Kidney epithelial cell (primary cell): Measurements from ENCODE around the gene MAP3K20. TPM values are rescaled to one million over a fixed set of nuclear protein-coding genes. Genes with fewer than 3 reads are reported as not detected.
"Not testable (repeated sequence)": the region's sequence is repeated elsewhere in the genome, so short reads cannot be mapped to it uniquely, and the experiment has no call there.

ENCODE experiments used
- DNase-seq: peaks from one replicate; pipeline ENCODE4 v3.0.0-alpha.2; 2010; ENCODE audit warnings: low read depth
- H3K27me3 ChIP-seq: 2 replicates; pipeline ENCODE4 v1.6.0; 2011; ENCODE audit warnings: low read length; ENCODE audit not compliant: control insufficient read depth, insufficient read depth
- H3K36me3 ChIP-seq: 2 replicates; pipeline ENCODE4 v1.5.1; 2011; ENCODE audit warnings: low read length; ENCODE audit not compliant: control insufficient read depth, insufficient read depth
- H3K4me3 ChIP-seq: 2 replicates; pipeline ENCODE4 v1.5.1; 2011; ENCODE audit warnings: low read depth, mild to moderate bottlenecking, control low read depth, low read length
- total RNA-seq: library from RNA; depleted of rRNA; stranded (reverse); fragments of >200 nt; gene quantifications from 2 replicates; pipeline ENCODE4 v1.2.3, GENCODE V29; 2015
- TF ChIP-seq, protein P1 (sequence below): IDR thresholded peaks from 2 replicates; pipeline ENCODE4 v1.5.1; 2011; ENCODE audit warnings: mild to moderate bottlenecking, moderate library complexity, low read length, control low read depth, inconsistent platforms; ENCODE audit not compliant: insufficient read depth, poor library complexity, severe bottlenecking

The MAP3K20 gene
- total RNA-seq, 1 donor from 2014 or later, result 18.9 TPM

DNA sequence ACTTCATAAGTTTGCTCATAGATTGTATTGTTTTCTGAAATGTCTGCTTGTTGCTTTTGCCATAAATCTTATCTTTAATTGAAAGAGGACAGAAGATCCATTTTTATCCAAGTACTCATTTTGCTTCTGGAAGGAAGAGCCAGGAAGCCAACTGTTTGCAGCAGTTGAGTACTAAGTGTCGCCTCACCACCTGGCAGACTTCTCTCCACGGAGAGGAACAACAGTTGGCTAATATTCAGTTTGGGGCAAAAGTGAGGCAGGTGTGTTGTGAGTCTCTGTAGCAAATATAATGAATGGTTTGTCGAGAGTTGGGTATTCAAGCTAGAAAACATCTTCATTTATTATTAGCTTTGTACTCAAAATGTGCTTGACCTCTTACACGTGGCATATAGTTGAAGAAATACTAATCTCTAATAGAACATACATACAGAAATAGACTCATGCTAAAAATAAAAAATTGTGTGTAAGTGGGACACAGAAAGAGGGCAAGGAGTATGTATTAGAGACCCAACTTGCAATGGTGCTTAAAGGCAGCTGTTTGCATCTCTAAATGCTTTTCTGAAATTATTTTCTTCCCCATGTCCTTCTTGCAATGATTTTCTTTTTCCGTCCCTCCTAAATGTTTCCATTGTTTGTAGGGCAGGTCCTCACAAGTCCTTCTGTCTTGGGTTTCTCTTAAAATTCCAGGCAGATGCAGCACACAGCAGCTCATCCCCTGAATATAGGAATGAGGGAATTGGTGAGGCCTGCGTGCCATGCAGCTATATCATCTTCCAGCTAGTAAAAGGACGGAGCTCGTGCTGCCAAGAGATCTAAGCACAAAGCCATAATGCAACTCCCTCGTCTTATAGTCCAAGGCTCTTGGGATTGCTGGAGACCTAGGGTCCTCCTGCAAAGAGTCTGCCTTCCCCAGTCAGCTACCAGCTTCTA lies 44.8 kb upstream of the MAP3K20 start:
- DNase-seq, result no peak
- Histone ChIP-seq H3K36me3 (no peaks in the 10 kb centered on the region), H3K4me3 (no peak overlapping the region), H3K27me3 (no peaks in the 10 kb centered on the region)
- TF ChIP-seq, protein P1, sequence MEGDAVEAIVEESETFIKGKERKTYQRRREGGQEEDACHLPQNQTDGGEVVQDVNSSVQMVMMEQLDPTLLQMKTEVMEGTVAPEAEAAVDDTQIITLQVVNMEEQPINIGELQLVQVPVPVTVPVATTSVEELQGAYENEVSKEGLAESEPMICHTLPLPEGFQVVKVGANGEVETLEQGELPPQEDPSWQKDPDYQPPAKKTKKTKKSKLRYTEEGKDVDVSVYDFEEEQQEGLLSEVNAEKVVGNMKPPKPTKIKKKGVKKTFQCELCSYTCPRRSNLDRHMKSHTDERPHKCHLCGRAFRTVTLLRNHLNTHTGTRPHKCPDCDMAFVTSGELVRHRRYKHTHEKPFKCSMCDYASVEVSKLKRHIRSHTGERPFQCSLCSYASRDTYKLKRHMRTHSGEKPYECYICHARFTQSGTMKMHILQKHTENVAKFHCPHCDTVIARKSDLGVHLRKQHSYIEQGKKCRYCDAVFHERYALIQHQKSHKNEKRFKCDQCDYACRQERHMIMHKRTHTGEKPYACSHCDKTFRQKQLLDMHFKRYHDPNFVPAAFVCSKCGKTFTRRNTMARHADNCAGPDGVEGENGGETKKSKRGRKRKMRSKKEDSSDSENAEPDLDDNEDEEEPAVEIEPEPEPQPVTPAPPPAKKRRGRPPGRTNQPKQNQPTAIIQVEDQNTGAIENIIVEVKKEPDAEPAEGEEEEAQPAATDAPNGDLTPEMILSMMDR, result no peak

DNA sequence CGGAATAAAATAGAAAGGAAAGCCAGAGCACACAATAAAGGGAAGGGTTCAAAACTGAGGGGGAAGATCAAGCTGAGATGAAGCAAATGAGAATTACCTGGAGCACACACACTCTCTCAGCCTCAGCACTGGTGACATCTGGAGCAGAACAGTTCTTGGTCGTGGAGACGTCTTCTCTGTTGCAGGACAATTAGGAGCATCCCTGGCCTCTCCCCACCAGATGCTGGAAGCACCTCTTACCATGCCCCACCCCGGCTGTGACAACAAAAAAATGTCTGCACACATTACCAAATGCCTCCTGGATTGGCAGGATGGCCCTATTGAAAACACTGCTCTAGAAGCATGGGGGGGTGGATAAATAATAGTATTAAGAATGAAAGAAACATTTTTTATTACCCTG lies 43.6 kb upstream of the MAP3K20 start:
- Histone ChIP-seq H3K36me3 (no peaks in the 10 kb centered on the region), H3K27me3 (no peaks in the 10 kb centered on the region), H3K4me3 (no peak overlapping the region)
- TF ChIP-seq, protein P1, result no peak
- DNase-seq, result no peak

DNA sequence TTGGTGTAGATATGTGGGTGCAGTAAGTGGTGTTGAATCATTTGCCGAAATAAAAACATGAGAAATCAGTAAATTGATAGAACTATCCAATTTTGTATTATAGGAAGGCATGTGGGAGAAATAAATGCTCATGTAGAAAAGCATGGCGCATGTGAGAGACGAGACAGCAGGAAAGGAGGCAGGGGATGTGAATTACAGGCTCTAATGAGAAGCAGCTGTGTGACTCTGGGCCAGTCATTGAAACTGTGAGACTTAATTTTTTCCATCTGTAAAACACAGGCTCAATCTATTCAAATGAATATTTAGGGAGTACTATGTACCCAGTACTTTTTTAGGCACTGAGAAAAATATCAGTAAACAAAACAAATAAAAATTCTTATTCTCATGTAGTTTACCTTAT lies 42.6 kb upstream of the MAP3K20 start:
- no peaks in the 10 kb centered on the region for H3K27me3 ChIP-seq
- TF ChIP-seq, protein P1, result no peak
- DNase-seq, result no peak
- no peaks in the 10 kb centered on the region for H3K36me3 ChIP-seq
- no peak overlapping the region for H3K4me3 ChIP-seq

DNA sequence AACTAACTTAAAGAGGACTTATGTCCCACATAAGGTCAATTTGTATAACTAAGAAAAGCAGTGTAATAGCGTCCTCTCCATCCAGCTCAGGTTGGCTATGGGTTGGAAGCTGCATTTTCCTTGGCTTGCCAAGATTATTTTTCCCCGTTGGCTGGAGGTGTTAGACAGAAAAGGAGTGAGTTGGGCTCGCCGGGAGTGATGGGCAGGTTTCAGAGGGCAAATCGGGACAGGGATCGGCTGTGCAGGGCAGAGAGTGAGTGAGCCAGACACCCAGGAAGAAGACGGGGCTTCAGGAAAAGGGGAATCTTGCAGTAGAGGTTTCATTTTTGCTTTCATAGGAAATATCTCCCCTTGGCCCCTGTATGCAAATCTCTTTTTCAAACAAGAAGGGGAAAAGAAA lies 41.5 kb upstream of the MAP3K20 start:
- TF ChIP-seq, protein P1, result no peak
- Histone ChIP-seq H3K27me3 (no peaks in the 10 kb centered on the region), H3K36me3 (no peaks in the 10 kb centered on the region), H3K4me3 (no peak overlapping the region)
- DNase-seq, result no peak

DNA sequence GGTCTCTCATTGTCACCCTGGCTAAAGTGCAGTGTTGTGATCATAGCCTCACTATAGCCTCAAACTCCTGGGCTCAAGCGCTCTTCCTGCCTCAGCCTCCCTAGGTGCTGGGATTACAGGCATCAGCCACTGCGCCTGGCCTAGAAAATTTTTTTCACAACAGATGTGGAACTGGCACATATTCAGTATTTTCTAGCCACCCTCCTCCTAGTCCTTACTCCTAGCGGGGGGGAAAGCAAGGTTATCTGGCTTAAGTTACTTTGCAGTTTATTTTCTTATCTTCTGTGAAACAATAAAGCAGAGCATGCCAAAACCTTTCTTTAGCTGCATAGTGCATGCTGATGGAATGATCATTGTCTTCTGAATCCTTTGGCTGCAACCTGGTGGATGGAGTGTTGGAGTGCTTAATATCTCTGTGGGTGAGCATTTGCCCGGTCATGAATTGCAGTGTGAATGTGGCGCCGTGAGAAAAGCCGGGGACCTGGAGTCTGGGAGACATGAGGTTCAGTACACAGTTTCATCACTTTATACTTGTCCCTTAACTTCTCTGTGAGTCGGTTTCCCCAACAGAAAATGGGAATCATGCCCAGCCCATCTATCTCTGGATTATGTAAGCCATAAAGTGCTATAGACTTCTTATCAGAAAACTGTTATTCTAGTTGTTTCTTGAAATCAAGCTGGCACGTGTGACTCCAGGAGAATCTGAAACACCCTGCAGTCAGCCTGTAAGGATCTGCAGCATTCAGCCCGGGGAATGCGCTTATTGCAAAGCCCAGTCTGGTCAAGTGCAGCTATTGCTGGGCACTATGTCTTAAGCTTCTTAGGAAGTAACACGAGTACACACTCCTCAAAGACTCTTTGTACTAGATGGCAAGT lies 38.2 kb upstream of the MAP3K20 start:
- no peaks in the 10 kb centered on the region for H3K27me3 ChIP-seq
- H3K4me3 ChIP-seq, result no peak overlapping the region
- H3K36me3 ChIP-seq, result no peaks in the 10 kb centered on the region
- TF ChIP-seq, protein P1, result no peak
- DNase-seq, result no peak

DNA sequence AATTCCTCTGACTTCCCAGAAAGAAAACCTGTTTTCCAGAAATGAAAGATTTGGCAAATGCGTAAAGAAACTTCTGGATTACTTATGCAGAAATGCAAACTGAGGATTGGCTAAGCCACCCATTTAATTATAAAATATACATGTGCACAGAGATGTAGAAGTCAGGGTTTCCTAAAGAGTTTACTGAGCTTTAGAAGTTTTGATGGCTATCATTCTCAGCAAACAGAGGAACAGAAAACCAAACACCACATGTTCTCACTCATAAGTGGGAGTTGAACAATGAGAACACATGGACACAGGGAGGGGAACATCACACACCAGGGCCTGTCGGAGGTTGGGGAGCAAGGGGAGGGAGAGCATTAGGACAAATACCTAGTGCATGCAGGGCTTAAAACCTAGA lies 37.4 kb upstream of the MAP3K20 start:
- not testable (repeated sequence) for H3K27me3 ChIP-seq, H3K36me3 ChIP-seq, DNase-seq, H3K4me3 ChIP-seq
